ENCODE measurements around the gene MAGI2.

DNA sequence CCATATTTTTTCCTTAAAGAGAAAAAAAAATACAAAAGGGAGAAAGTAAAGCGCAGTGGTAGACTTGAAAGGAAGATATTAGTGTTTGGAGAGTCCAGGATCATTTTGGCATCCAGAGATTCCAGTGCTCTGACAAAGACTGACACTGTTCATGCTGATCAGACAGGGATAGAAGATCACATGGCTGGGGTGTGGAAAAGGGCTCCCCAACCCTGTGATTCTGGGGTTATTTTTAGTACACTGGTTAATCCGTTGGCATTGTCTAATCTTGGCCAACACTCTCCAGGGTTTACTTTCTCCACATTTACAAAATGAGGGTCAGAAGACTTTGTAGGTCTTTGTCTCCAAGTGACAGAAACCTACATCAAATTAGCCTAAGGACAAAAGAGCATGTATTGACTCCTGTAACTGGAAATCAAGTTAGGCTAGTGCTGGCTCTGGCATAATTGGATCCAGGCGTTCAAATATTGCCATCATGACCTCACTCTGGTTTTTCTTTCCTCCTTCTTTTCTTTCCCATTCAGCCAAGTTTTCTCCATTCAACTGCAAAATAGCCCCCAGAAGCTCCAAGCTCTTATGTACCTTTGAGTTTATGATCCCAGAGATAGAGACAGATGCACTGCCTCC is 1473.3 kb downstream of the MAGI2 start:
- TF ChIP-seq POLR2AphosphoS5 (IDR thresholded peaks at IDR 0.05; ENCODE audit: low read depth) (no peak), EZH2 (IDR thresholded peaks at IDR 0.05; ENCODE audit: low read depth, unreplicated experiment) (no peak), ZNF331 (CRISPR knock-in tag; IDR thresholded peaks at IDR 0.05; ENCODE audit: low read depth) (no peak), JUNB (IDR thresholded peaks at IDR 0.05; ENCODE audit: unreplicated experiment) (no peak), EZH2phosphoT487 (IDR thresholded peaks at IDR 0.05; ENCODE audit: unreplicated experiment) (no peak), ZNF114 (CRISPR knock-in tag; IDR thresholded peaks at IDR 0.05) (no peak), STAT1 (IDR thresholded peaks at IDR 0.05; ENCODE audit: unreplicated experiment) (no peak), CREB1 (CRISPR knock-in tag; IDR thresholded peaks at IDR 0.05; ENCODE audit: low read depth) (no peak), NANOG (IDR thresholded peaks at IDR 0.05; ENCODE audit: borderline replicate concordance) (no peak)
- TF ChIP-seq, protein P1, sequence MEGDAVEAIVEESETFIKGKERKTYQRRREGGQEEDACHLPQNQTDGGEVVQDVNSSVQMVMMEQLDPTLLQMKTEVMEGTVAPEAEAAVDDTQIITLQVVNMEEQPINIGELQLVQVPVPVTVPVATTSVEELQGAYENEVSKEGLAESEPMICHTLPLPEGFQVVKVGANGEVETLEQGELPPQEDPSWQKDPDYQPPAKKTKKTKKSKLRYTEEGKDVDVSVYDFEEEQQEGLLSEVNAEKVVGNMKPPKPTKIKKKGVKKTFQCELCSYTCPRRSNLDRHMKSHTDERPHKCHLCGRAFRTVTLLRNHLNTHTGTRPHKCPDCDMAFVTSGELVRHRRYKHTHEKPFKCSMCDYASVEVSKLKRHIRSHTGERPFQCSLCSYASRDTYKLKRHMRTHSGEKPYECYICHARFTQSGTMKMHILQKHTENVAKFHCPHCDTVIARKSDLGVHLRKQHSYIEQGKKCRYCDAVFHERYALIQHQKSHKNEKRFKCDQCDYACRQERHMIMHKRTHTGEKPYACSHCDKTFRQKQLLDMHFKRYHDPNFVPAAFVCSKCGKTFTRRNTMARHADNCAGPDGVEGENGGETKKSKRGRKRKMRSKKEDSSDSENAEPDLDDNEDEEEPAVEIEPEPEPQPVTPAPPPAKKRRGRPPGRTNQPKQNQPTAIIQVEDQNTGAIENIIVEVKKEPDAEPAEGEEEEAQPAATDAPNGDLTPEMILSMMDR (conservative IDR thresholded peaks at IDR 0.05; ENCODE audit: low read depth in 2 of 2) = no peak
- TF ChIP-seq, protein P2, sequence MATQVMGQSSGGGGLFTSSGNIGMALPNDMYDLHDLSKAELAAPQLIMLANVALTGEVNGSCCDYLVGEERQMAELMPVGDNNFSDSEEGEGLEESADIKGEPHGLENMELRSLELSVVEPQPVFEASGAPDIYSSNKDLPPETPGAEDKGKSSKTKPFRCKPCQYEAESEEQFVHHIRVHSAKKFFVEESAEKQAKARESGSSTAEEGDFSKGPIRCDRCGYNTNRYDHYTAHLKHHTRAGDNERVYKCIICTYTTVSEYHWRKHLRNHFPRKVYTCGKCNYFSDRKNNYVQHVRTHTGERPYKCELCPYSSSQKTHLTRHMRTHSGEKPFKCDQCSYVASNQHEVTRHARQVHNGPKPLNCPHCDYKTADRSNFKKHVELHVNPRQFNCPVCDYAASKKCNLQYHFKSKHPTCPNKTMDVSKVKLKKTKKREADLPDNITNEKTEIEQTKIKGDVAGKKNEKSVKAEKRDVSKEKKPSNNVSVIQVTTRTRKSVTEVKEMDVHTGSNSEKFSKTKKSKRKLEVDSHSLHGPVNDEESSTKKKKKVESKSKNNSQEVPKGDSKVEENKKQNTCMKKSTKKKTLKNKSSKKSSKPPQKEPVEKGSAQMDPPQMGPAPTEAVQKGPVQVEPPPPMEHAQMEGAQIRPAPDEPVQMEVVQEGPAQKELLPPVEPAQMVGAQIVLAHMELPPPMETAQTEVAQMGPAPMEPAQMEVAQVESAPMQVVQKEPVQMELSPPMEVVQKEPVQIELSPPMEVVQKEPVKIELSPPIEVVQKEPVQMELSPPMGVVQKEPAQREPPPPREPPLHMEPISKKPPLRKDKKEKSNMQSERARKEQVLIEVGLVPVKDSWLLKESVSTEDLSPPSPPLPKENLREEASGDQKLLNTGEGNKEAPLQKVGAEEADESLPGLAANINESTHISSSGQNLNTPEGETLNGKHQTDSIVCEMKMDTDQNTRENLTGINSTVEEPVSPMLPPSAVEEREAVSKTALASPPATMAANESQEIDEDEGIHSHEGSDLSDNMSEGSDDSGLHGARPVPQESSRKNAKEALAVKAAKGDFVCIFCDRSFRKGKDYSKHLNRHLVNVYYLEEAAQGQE (IDR thresholded peaks at IDR 0.05; ENCODE audit: unreplicated experiment) = no peak
- TF ChIP-seq, protein P3, sequence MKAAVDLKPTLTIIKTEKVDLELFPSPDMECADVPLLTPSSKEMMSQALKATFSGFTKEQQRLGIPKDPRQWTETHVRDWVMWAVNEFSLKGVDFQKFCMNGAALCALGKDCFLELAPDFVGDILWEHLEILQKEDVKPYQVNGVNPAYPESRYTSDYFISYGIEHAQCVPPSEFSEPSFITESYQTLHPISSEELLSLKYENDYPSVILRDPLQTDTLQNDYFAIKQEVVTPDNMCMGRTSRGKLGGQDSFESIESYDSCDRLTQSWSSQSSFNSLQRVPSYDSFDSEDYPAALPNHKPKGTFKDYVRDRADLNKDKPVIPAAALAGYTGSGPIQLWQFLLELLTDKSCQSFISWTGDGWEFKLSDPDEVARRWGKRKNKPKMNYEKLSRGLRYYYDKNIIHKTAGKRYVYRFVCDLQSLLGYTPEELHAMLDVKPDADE (IDR thresholded peaks at IDR 0.05) = no peak
- TF ChIP-seq, protein P4, sequence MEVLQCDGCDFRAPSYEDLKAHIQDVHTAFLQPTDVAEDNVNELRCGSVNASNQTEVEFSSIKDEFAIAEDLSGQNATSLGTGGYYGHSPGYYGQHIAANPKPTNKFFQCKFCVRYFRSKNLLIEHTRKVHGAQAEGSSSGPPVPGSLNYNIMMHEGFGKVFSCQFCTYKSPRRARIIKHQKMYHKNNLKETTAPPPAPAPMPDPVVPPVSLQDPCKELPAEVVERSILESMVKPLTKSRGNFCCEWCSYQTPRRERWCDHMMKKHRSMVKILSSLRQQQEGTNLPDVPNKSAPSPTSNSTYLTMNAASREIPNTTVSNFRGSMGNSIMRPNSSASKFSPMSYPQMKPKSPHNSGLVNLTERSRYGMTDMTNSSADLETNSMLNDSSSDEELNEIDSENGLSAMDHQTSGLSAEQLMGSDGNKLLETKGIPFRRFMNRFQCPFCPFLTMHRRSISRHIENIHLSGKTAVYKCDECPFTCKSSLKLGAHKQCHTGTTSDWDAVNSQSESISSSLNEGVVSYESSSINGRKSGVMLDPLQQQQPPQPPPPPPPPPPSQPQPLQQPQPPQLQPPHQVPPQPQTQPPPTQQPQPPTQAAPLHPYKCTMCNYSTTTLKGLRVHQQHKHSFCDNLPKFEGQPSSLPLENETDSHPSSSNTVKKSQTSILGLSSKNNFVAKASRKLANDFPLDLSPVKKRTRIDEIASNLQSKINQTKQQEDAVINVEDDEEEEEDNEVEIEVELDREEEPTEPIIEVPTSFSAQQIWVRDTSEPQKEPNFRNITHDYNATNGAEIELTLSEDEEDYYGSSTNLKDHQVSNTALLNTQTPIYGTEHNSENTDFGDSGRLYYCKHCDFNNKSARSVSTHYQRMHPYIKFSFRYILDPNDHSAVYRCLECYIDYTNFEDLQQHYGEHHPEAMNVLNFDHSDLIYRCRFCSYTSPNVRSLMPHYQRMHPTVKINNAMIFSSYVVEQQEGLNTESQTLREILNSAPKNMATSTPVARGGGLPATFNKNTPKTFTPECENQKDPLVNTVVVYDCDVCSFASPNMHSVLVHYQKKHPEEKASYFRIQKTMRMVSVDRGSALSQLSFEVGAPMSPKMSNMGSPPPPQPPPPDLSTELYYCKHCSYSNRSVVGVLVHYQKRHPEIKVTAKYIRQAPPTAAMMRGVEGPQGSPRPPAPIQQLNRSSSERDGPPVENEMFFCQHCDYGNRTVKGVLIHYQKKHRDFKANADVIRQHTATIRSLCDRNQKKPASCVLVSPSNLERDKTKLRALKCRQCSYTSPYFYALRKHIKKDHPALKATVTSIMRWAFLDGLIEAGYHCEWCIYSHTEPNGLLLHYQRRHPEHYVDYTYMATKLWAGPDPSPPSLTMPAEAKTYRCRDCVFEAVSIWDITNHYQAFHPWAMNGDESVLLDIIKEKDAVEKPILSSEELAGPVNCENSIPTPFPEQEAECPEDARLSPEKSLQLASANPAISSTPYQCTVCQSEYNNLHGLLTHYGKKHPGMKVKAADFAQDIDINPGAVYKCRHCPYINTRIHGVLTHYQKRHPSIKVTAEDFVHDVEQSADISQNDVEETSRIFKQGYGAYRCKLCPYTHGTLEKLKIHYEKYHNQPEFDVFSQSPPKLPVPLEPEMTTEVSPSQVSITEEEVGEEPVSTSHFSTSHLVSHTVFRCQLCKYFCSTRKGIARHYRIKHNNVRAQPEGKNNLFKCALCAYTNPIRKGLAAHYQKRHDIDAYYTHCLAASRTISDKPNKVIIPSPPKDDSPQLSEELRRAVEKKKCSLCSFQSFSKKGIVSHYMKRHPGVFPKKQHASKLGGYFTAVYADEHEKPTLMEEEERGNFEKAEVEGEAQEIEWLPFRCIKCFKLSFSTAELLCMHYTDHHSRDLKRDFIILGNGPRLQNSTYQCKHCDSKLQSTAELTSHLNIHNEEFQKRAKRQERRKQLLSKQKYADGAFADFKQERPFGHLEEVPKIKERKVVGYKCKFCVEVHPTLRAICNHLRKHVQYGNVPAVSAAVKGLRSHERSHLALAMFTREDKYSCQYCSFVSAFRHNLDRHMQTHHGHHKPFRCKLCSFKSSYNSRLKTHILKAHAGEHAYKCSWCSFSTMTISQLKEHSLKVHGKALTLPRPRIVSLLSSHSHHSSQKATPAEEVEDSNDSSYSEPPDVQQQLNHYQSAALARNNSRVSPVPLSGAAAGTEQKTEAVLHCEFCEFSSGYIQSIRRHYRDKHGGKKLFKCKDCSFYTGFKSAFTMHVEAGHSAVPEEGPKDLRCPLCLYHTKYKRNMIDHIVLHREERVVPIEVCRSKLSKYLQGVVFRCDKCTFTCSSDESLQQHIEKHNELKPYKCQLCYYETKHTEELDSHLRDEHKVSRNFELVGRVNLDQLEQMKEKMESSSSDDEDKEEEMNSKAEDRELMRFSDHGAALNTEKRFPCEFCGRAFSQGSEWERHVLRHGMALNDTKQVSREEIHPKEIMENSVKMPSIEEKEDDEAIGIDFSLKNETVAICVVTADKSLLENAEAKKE (CRISPR knock-in tag; IDR thresholded peaks at IDR 0.05) = no peak
